PFSK-1 (cell line): Measurements from ENCODE around the gene GFAP.

Experiments used
- FOXP2 ChIP-seq: optimal IDR thresholded peaks from 2 replicates; pipeline ENCODE3; 2011; ENCODE audit warnings: borderline replicate concordance, control low read depth, inconsistent platforms; ENCODE audit not compliant: insufficient read depth; ENCODE audit errors: extremely low read length, extremely low read depth
- POLR2AphosphoS5 ChIP-seq: IDR thresholded peaks from 2 replicates; pipeline ENCODE4 v1.6.1; 2012; ENCODE audit warnings: low read depth, mild to moderate bottlenecking, control low read depth, low read length, moderate library complexity

GRCh38 chr17:44921122-44921882 lies 6.0 kb upstream of the GFAP start:
- TF ChIP-seq POLR2AphosphoS5: no peak
- no peak for TF ChIP-seq FOXP2
